Measurements from ENCODE around the gene PLD5. TPM values are rescaled to one million over a fixed set of nuclear protein-coding genes. Genes with fewer than 3 reads are reported as not detected.
"Not testable (repeated sequence)": the region's sequence is repeated elsewhere in the genome, so short reads cannot be mapped to it uniquely, and the experiment has no call there.

The PLD5 gene
- total RNA-seq, 3 donors from 2014 or later (not counting 1 experiment from before 2014, with no cell fraction given) = not detected

DNA sequence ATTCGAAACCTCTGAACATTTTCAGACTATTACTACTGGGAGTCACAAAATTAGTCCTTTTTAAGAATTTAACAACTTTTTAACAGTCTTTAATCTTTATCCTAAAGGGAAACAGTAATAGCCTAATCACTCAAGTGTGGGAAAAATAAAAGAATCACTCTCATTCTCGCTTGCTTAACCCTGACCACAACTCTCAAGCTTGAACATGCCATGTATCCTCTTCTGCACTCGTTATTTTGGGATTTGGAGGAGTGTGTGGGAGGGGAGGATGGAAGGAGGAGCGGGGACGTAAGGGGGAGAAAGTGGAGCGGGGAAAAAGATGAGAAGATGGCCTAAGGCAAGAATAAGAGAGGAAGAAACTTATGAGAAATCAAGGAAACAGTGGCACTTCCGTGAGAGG lies 215.8 kb downstream of the PLD5 start:
- H3K27me3 ChIP-seq (ENCODE audit: control insufficient read depth, insufficient read depth, low read length); H3K27ac ChIP-seq (ENCODE audit: low read length); H3K4me1 Mint-ChIP-seq; DNase-seq; H3K27ac Mint-ChIP-seq; intact Hi-C loops (cut with micrococcal nuclease); H3K4me1 ChIP-seq (ENCODE audit: control insufficient read depth, insufficient read depth, low read length); H3K36me3 Mint-ChIP-seq; H3K4me3 ChIP-seq (ENCODE audit: low read length); H3K9me3 ChIP-seq (ENCODE audit: control insufficient read depth, insufficient read depth, low read length); H3K27me3 Mint-ChIP-seq (ENCODE audit: low read depth in 2 of 2); H3K4me3 Mint-ChIP-seq; ATAC-seq; H3K36me3 ChIP-seq (ENCODE audit: control insufficient read depth, insufficient read depth, low read length): not testable (repeated sequence)
- WGBS (ENCODE audit: insufficient coverage) = 46% methylated on average over 3 of the region's 7 CpGs
- H3K9me3 Mint-ChIP-seq = peaks cover 7 to 11% of the 10 kb centered on the region in 2 donors

DNA sequence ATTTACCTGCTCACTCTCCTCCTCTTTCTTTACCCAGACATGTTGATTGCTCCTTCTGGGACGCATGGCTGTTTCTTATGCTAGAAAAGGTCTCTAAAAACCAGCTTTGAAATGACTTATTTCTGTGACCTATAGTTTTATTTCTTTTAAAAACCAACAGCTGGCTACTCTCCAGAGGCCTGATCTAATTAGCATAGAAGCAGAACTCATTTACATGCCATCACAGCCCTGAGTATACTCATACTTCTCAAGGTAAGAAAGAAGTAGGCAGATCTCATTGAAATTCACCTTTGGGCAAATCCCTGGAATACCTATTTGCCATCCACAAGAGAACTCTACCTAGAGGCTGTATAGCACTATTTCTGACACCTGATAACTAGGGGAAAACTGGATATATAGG lies 230.7 kb downstream of the PLD5 start:
- not testable (repeated sequence) for H3K27ac ChIP-seq (ENCODE audit: low read length)
- 67% methylated on average over 1 of the region's 1 CpG for WGBS (ENCODE audit: insufficient coverage)

DNA sequence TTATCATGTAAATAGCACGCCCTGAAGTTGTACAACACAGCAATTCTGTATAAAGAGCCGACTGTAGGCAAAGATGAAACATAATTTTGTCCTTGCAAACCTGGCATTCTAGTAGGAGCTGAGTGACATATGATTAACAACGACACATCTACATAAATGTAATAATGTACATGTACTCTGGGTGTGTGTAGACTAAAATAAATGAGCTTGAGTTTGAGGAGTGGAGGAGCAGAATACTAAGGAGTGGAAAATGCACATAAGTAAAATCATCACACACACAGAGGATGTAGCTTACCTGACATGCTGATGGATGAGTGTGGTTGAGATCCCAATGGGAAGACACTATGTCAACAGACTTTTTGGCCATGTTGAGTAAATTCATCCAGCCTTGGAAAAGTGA lies 236.4 kb downstream of the PLD5 start:
- H3K9me3 ChIP-seq (ENCODE audit: control insufficient read depth, insufficient read depth, low read length); H3K4me1 Mint-ChIP-seq; H3K27ac Mint-ChIP-seq; H3K4me3 ChIP-seq (ENCODE audit: low read length); H3K4me3 Mint-ChIP-seq; H3K36me3 Mint-ChIP-seq; DNase-seq; H3K4me1 ChIP-seq (ENCODE audit: control insufficient read depth, insufficient read depth, low read length); intact Hi-C loops (cut with micrococcal nuclease); H3K9me3 Mint-ChIP-seq; H3K27ac ChIP-seq (ENCODE audit: low read length); H3K36me3 ChIP-seq (ENCODE audit: control insufficient read depth, insufficient read depth, low read length); H3K27me3 ChIP-seq (ENCODE audit: control insufficient read depth, insufficient read depth, low read length); H3K27me3 Mint-ChIP-seq (ENCODE audit: low read depth in 2 of 2); ATAC-seq: not testable (repeated sequence)
- WGBS (ENCODE audit: insufficient coverage) = 63% methylated on average over 2 of the region's 3 CpGs

More for the DNA sequence above, 230.7 kb downstream of the PLD5 start:
- H3K27ac Mint-ChIP-seq; H3K27me3 Mint-ChIP-seq (ENCODE audit: low read depth in 2 of 2); H3K4me3 ChIP-seq (ENCODE audit: low read length); H3K27me3 ChIP-seq (ENCODE audit: control insufficient read depth, insufficient read depth, low read length); DNase-seq; H3K9me3 ChIP-seq (ENCODE audit: control insufficient read depth, insufficient read depth, low read length); H3K36me3 ChIP-seq (ENCODE audit: control insufficient read depth, insufficient read depth, low read length); H3K4me1 ChIP-seq (ENCODE audit: control insufficient read depth, insufficient read depth, low read length); H3K4me3 Mint-ChIP-seq; H3K36me3 Mint-ChIP-seq; H3K9me3 Mint-ChIP-seq; H3K4me1 Mint-ChIP-seq; intact Hi-C loops (cut with micrococcal nuclease); ATAC-seq: not testable (repeated sequence)

DNA sequence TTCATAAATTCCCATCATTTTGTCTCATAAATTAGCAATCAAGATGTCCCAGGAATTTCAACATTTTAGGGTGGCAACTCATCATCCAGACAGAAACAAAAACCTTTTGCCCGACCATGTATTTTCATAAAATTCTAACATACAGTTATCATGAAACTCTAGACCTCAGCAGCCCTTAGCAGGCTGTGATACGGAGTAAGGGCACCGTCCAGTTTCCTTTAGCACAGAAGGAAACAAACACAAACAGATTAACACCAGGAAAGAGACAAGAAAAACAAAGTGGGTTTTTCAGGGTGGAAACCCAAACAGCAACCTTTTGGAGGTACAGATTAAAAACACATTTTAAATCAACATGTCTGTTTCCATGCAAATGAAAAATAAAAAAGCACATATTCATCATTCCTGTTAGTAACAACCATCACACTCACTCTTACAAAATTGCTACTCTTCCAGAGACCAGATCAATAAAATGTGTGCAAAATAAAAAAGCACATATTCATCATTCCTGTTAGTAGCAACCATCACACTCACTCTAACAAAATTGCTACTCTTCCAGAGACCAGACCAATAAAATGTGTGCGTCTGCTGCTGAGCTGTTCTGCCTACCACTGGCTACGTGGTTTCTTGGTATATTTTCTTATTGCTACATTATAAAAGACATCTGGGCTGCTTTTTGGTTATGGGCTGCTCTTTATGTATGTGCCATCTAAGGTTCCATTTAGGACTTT lies 241.6 kb downstream of the PLD5 start:
- H3K36me3 Mint-ChIP-seq; H3K36me3 ChIP-seq (ENCODE audit: control insufficient read depth, insufficient read depth, low read length); H3K4me1 ChIP-seq (ENCODE audit: control insufficient read depth, insufficient read depth, low read length); H3K27me3 ChIP-seq (ENCODE audit: control insufficient read depth, insufficient read depth, low read length); H3K27me3 Mint-ChIP-seq (ENCODE audit: low read depth in 2 of 2); H3K9me3 ChIP-seq (ENCODE audit: control insufficient read depth, insufficient read depth, low read length); H3K27ac ChIP-seq (ENCODE audit: low read length); H3K9me3 Mint-ChIP-seq; H3K4me3 Mint-ChIP-seq; H3K27ac Mint-ChIP-seq; intact Hi-C loops (cut with micrococcal nuclease); H3K4me3 ChIP-seq (ENCODE audit: low read length); H3K4me1 Mint-ChIP-seq; ATAC-seq; DNase-seq: not testable (repeated sequence)
- WGBS (ENCODE audit: insufficient coverage) = 63% methylated on average over 1 of the region's 5 CpGs

DNA sequence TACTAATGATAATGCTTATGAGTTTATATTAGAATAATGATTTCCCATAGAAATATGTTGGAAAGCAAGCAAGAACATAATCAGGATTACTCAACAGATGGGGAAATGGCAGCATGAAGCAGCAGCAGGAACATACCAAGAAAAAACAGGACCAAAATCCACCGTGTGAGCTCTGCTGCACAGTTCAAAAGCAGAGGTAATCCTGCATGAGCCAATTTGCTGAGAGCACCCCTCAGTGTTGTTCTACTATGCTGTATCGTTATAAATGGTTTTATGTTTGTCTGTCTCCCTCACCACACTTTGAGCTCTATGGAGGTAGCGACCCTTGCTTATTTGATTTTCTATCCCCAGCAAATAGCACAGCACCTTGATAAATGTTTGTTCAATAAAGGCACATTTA lies 246.1 kb downstream of the PLD5 start:
- intact Hi-C loops (cut with micrococcal nuclease); H3K27me3 ChIP-seq (ENCODE audit: control insufficient read depth, insufficient read depth, low read length); H3K4me1 Mint-ChIP-seq; ATAC-seq; H3K4me3 ChIP-seq (ENCODE audit: low read length); H3K9me3 ChIP-seq (ENCODE audit: control insufficient read depth, insufficient read depth, low read length); H3K4me3 Mint-ChIP-seq; H3K36me3 Mint-ChIP-seq; H3K9me3 Mint-ChIP-seq; H3K27ac Mint-ChIP-seq; DNase-seq; H3K27ac ChIP-seq (ENCODE audit: low read length); H3K27me3 Mint-ChIP-seq (ENCODE audit: low read depth in 2 of 2); H3K4me1 ChIP-seq (ENCODE audit: control insufficient read depth, insufficient read depth, low read length); H3K36me3 ChIP-seq (ENCODE audit: control insufficient read depth, insufficient read depth, low read length): not testable (repeated sequence)
- WGBS (ENCODE audit: insufficient coverage) = 79% methylated on average over 1 of the region's 3 CpGs

DNA sequence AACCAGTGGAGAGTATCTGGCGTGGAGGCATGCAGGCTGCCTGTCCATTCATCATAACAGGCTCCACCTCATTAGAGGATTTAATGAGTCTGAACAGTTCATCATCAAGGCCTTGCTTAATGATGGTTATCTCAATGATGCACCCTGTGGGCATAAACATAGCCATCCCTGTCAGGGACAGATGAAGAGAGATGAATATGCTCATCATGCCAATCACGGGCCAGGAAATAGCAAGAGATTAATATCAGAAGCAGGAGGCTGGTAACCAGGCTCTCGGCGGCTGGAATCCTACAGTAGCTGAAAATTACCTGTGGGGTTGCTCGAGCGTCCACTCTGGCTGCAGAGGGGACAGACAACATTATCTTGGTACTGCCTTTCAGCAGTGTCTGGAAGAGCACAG lies 247.7 kb downstream of the PLD5 start:
- H3K27me3 Mint-ChIP-seq (ENCODE audit: low read depth in 2 of 2); H3K4me3 ChIP-seq (ENCODE audit: low read length); H3K4me1 ChIP-seq (ENCODE audit: control insufficient read depth, insufficient read depth, low read length); H3K27ac Mint-ChIP-seq; DNase-seq; H3K27me3 ChIP-seq (ENCODE audit: control insufficient read depth, insufficient read depth, low read length); H3K9me3 Mint-ChIP-seq; H3K4me3 Mint-ChIP-seq; H3K4me1 Mint-ChIP-seq; H3K9me3 ChIP-seq (ENCODE audit: control insufficient read depth, insufficient read depth, low read length); H3K36me3 ChIP-seq (ENCODE audit: control insufficient read depth, insufficient read depth, low read length); H3K36me3 Mint-ChIP-seq; ATAC-seq; H3K27ac ChIP-seq (ENCODE audit: low read length); intact Hi-C loops (cut with micrococcal nuclease): not testable (repeated sequence)
- 72% methylated on average over 5 of the region's 6 CpGs for WGBS (ENCODE audit: insufficient coverage)

DNA sequence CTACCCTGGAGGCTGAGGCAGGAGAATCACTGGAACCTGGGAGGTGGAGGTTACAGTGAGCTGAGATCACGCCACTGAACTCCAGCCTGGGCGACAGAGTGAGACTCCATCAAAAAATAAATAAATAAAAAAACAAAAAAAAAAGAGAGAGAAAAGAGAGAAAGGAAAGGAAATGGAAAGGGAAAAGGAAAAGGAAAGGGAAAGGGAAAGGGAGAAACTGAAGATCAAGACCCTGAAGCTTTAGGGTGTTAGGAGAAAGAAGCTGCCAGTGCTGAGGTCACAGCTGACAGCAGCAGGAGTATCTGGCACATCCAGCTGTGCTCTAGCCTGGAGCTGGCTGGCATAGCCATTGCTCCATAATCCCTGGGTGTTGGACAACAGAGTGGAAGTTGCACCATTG lies 257.5 kb downstream of the PLD5 start:
- H3K27ac Mint-ChIP-seq; H3K4me1 ChIP-seq (ENCODE audit: control insufficient read depth, insufficient read depth, low read length); ATAC-seq; H3K9me3 Mint-ChIP-seq; H3K27me3 ChIP-seq (ENCODE audit: control insufficient read depth, insufficient read depth, low read length); H3K27ac ChIP-seq (ENCODE audit: low read length); H3K36me3 Mint-ChIP-seq; H3K36me3 ChIP-seq (ENCODE audit: control insufficient read depth, insufficient read depth, low read length); H3K27me3 Mint-ChIP-seq (ENCODE audit: low read depth in 2 of 2); DNase-seq; H3K4me3 Mint-ChIP-seq; intact Hi-C loops (cut with micrococcal nuclease); H3K4me1 Mint-ChIP-seq; H3K9me3 ChIP-seq (ENCODE audit: control insufficient read depth, insufficient read depth, low read length); H3K4me3 ChIP-seq (ENCODE audit: low read length): not testable (repeated sequence)
- WGBS (ENCODE audit: insufficient coverage) = no CpG with 5 or more reads among the region's 2 CpGs

DNA sequence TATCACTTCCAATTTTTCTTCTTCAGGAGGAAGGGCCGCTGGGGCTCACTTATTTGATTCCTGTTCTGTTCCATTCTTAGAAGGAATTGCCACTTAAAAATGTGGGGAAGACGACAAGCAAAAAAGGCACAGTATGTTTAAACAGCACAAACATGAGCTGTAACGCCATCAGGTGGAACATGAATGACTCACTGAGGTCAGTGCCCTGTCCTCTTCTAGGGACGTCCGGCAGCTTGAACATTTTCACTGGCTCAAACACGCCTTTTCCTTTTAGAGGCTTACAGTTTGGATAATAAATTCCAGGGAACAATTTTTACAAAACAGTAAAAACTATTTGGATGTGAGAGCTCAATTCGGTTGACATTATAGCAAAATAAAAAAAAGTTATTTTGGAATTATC lies 260.1 kb downstream of the PLD5 start:
- H3K36me3 Mint-ChIP-seq; intact Hi-C loops (cut with micrococcal nuclease); H3K4me3 Mint-ChIP-seq; H3K9me3 ChIP-seq (ENCODE audit: control insufficient read depth, insufficient read depth, low read length); H3K27ac ChIP-seq (ENCODE audit: low read length); H3K4me3 ChIP-seq (ENCODE audit: low read length); H3K9me3 Mint-ChIP-seq; H3K27ac Mint-ChIP-seq; H3K4me1 Mint-ChIP-seq; DNase-seq; H3K36me3 ChIP-seq (ENCODE audit: control insufficient read depth, insufficient read depth, low read length); ATAC-seq; H3K27me3 Mint-ChIP-seq (ENCODE audit: low read depth in 2 of 2); H3K27me3 ChIP-seq (ENCODE audit: control insufficient read depth, insufficient read depth, low read length); H3K4me1 ChIP-seq (ENCODE audit: control insufficient read depth, insufficient read depth, low read length): not testable (repeated sequence)
- WGBS (ENCODE audit: insufficient coverage) = 74% methylated on average over 3 of the region's 7 CpGs
